Measurements from ENCODE around the gene ZXDC.

- TF ChIP-seq CTCF (conservative IDR thresholded peaks at IDR 0.05; ENCODE audit: low read length) (no peak), EZH2phosphoT487 (IDR thresholded peaks at IDR 0.05; ENCODE audit: borderline replicate concordance) (no peak)
Observed at GRCh38 chr3:126485956-126486355, 10.3 kb upstream of the ZXDC start.

Data from Loucy (cell line).